Measurements from ENCODE around the gene MT1H.
"Not testable (repeated sequence)": the region's sequence is repeated elsewhere in the genome, so short reads cannot be mapped to it uniquely, and the experiment has no call there.

MT1H gene

GRCh38 chr16:56672761-56673536, 3.3 kb downstream of the MT1H start:
- peaks cover 0 to 19% (median 12%) of the 10 kb centered on the region in 5 donors for H3K4me1 ChIP-seq (ENCODE audit: control insufficient read depth in 5 of 5, insufficient read depth in 5 of 5, low read length in 5 of 5)
- no peaks in the 10 kb centered on the region for H3K36me3 ChIP-seq (ENCODE audit: control insufficient read depth in 5 of 5, insufficient read depth in 5 of 5, low read length in 5 of 5)
- no peak overlapping the region for H3K4me3 ChIP-seq (ENCODE audit: low read depth in 1 of 5, low read length in 5 of 5)
- H3K9ac ChIP-seq (ENCODE audit: low read length in 5 of 5) = no peak overlapping the region
- peaks cover 0 to 35% (median 15%) of the 10 kb centered on the region in 5 donors for H3K27me3 ChIP-seq (ENCODE audit: control insufficient read depth in 5 of 5, insufficient read depth in 4 of 5, low read length in 5 of 5)
- H3K27ac ChIP-seq (ENCODE audit: low read depth, low read length) = no peak overlapping the region
- H3K9me3 ChIP-seq (ENCODE audit: control insufficient read depth in 5 of 5, low read length in 5 of 5) = no peaks in the 10 kb centered on the region

GRCh38 chr16:56673921-56674320, 4.3 kb downstream of the MT1H start:
- H3K27ac ChIP-seq (ENCODE audit: low read depth, low read length) = no peak overlapping the region
- H3K27me3 ChIP-seq (ENCODE audit: control insufficient read depth in 5 of 5, insufficient read depth in 4 of 5, low read length in 5 of 5) = peaks cover 0 to 30% (median 6%) of the 10 kb centered on the region in 5 donors
- no peaks in the 10 kb centered on the region for H3K9me3 ChIP-seq (ENCODE audit: control insufficient read depth in 5 of 5, low read length in 5 of 5)
- peaks cover 0 to 14% (median 8%) of the 10 kb centered on the region in 5 donors for H3K4me1 ChIP-seq (ENCODE audit: control insufficient read depth in 5 of 5, insufficient read depth in 5 of 5, low read length in 5 of 5)
- no peaks in the 10 kb centered on the region for H3K36me3 ChIP-seq (ENCODE audit: control insufficient read depth in 5 of 5, insufficient read depth in 5 of 5, low read length in 5 of 5)
- no peak overlapping the region for H3K4me3 ChIP-seq (ENCODE audit: low read depth in 1 of 5, low read length in 5 of 5)
- H3K9ac ChIP-seq (ENCODE audit: low read length in 5 of 5) = no peak overlapping the region

- not testable (repeated sequence) for H3K4me1 ChIP-seq (ENCODE audit: control insufficient read depth in 5 of 5, insufficient read depth in 5 of 5, low read length in 5 of 5); H3K27ac ChIP-seq (ENCODE audit: low read depth, low read length); H3K9ac ChIP-seq (ENCODE audit: low read length in 5 of 5); H3K36me3 ChIP-seq (ENCODE audit: control insufficient read depth in 5 of 5, insufficient read depth in 5 of 5, low read length in 5 of 5); H3K4me3 ChIP-seq (ENCODE audit: low read depth in 1 of 5, low read length in 5 of 5); H3K9me3 ChIP-seq (ENCODE audit: control insufficient read depth in 5 of 5, low read length in 5 of 5)
- peaks cover 0 to 24% (median 4%) of the 10 kb centered on the region in 5 donors for H3K27me3 ChIP-seq (ENCODE audit: control insufficient read depth in 5 of 5, insufficient read depth in 4 of 5, low read length in 5 of 5)
Measured at GRCh38 chr16:56674570-56674969, 5.0 kb downstream of the MT1H start.

GRCh38 chr16:56675685-56676210, 6.1 kb downstream of the MT1H start:
- Histone ChIP-seq H3K27ac (ENCODE audit: low read depth, low read length) (no peak overlapping the region), H3K27me3 (ENCODE audit: control insufficient read depth in 5 of 5, insufficient read depth in 4 of 5, low read length in 5 of 5) (peaks cover 0 to 16% (median under 1%) of the 10 kb centered on the region in 5 donors), H3K9me3 (ENCODE audit: control insufficient read depth in 5 of 5, low read length in 5 of 5) (no peaks in the 10 kb centered on the region), H3K4me3 (ENCODE audit: low read depth in 1 of 5, low read length in 5 of 5) (no peak overlapping the region), H3K4me1 (ENCODE audit: control insufficient read depth in 5 of 5, insufficient read depth in 5 of 5, low read length in 5 of 5) (peaks cover 0 to 4% (median under 1%) of the 10 kb centered on the region in 5 donors), H3K36me3 (ENCODE audit: control insufficient read depth in 5 of 5, insufficient read depth in 5 of 5, low read length in 5 of 5) (no peaks in the 10 kb centered on the region), H3K9ac (ENCODE audit: low read length in 5 of 5) (no peak overlapping the region)

GRCh38 chr16:56677474-56677873, 7.9 kb downstream of the MT1H start:
- H3K27me3 ChIP-seq (ENCODE audit: control insufficient read depth in 5 of 5, insufficient read depth in 4 of 5, low read length in 5 of 5) = peaks cover 0 to 16% (median 0%) of the 10 kb centered on the region in 5 donors
- no peak overlapping the region for H3K27ac ChIP-seq (ENCODE audit: low read depth, low read length)
- H3K4me1 ChIP-seq (ENCODE audit: control insufficient read depth in 5 of 5, insufficient read depth in 5 of 5, low read length in 5 of 5) = peaks cover 3 to 16% (median 13%) of the 10 kb centered on the region in 5 donors
- H3K4me3 ChIP-seq (ENCODE audit: low read depth in 1 of 5, low read length in 5 of 5) = no peak overlapping the region
- H3K9me3 ChIP-seq (ENCODE audit: control insufficient read depth in 5 of 5, low read length in 5 of 5) = no peaks in the 10 kb centered on the region
- H3K9ac ChIP-seq (ENCODE audit: low read length in 5 of 5) = no peak overlapping the region
- H3K36me3 ChIP-seq (ENCODE audit: control insufficient read depth in 5 of 5, insufficient read depth in 5 of 5, low read length in 5 of 5) = no peaks in the 10 kb centered on the region

GRCh38 chr16:56679078-56679730, 9.6 kb downstream of the MT1H start:
- Histone ChIP-seq H3K9me3 (ENCODE audit: control insufficient read depth in 5 of 5, low read length in 5 of 5) (no peaks in the 10 kb centered on the region), H3K27ac (ENCODE audit: low read depth, low read length) (no peak overlapping the region), H3K4me1 (ENCODE audit: control insufficient read depth in 5 of 5, insufficient read depth in 5 of 5, low read length in 5 of 5) (peaks cover 10 to 34% (median 30%) of the 10 kb centered on the region in 5 donors), H3K4me3 (ENCODE audit: low read depth in 1 of 5, low read length in 5 of 5) (no peak overlapping the region), H3K9ac (ENCODE audit: low read length in 5 of 5) (no peak overlapping the region), H3K27me3 (ENCODE audit: control insufficient read depth in 5 of 5, insufficient read depth in 4 of 5, low read length in 5 of 5) (peaks cover 0 to 10% (median 0%) of the 10 kb centered on the region in 5 donors), H3K36me3 (ENCODE audit: control insufficient read depth in 5 of 5, insufficient read depth in 5 of 5, low read length in 5 of 5) (peaks cover 0 to 2% (median 0%) of the 10 kb centered on the region in 5 donors)

GRCh38 chr16:56679818-56680217, 10.2 kb downstream of the MT1H start:
- Histone ChIP-seq H3K9me3 (ENCODE audit: control insufficient read depth in 5 of 5, low read length in 5 of 5) (no peaks in the 10 kb centered on the region), H3K27ac (ENCODE audit: low read depth, low read length) (no peak overlapping the region), H3K27me3 (ENCODE audit: control insufficient read depth in 5 of 5, insufficient read depth in 4 of 5, low read length in 5 of 5) (peaks cover 0 to 10% (median 0%) of the 10 kb centered on the region in 5 donors), H3K36me3 (ENCODE audit: control insufficient read depth in 5 of 5, insufficient read depth in 5 of 5, low read length in 5 of 5) (peaks cover 0 to 2% (median 0%) of the 10 kb centered on the region in 5 donors), H3K4me1 (ENCODE audit: control insufficient read depth in 5 of 5, insufficient read depth in 5 of 5, low read length in 5 of 5) (peaks cover 10 to 40% (median 35%) of the 10 kb centered on the region in 5 donors), H3K4me3 (ENCODE audit: low read depth in 1 of 5, low read length in 5 of 5) (no peak overlapping the region), H3K9ac (ENCODE audit: low read length in 5 of 5) (no peak overlapping the region)

GRCh38 chr16:56681939-56682702, 12.5 kb downstream of the MT1H start, which contains the start of gene MT1X:
MT1X (plus strand) TSS chr16:56682470; CDS start chr16:56682541, 71 bp downstream.
- Histone ChIP-seq H3K9me3 (ENCODE audit: control insufficient read depth in 5 of 5, low read length in 5 of 5) (peaks cover 0 to 12% (median 6%) of the 10 kb centered on the region in 5 donors), H3K9ac (ENCODE audit: low read length in 5 of 5) (peak within 1 kb of the TSS; percentile 59 to 98 (median 83)), H3K4me1 (ENCODE audit: control insufficient read depth in 5 of 5, insufficient read depth in 5 of 5, low read length in 5 of 5) (peaks cover 12 to 52% (median 36%) of the 10 kb centered on the region in 5 donors), H3K27ac (ENCODE audit: low read depth, low read length) (peak within 1 kb of the TSS; percentile 77), H3K27me3 (ENCODE audit: control insufficient read depth in 5 of 5, insufficient read depth in 4 of 5, low read length in 5 of 5) (no peaks in the 10 kb centered on the region), H3K4me3 (ENCODE audit: low read depth in 1 of 5, low read length in 5 of 5) (peak within 1 kb of the TSS; percentile 78 to 99 (median 88)), H3K36me3 (ENCODE audit: control insufficient read depth in 5 of 5, insufficient read depth in 5 of 5, low read length in 5 of 5) (peaks cover 0 to 2% (median 0%) of the 10 kb centered on the region in 5 donors)

- H3K4me3 ChIP-seq (ENCODE audit: low read depth in 1 of 5, low read length in 5 of 5) = peak overlapping the region; percentile 78 to 99 (median 88)
- H3K27me3 ChIP-seq (ENCODE audit: control insufficient read depth in 5 of 5, insufficient read depth in 4 of 5, low read length in 5 of 5) = no peaks in the 10 kb centered on the region
- peaks cover 0 to 2% (median 0%) of the 10 kb centered on the region in 5 donors for H3K36me3 ChIP-seq (ENCODE audit: control insufficient read depth in 5 of 5, insufficient read depth in 5 of 5, low read length in 5 of 5)
- H3K9me3 ChIP-seq (ENCODE audit: control insufficient read depth in 5 of 5, low read length in 5 of 5) = peaks cover 0 to 16% (median 6%) of the 10 kb centered on the region in 5 donors
- peak overlapping the region; percentile 77 for H3K27ac ChIP-seq (ENCODE audit: low read depth, low read length)
- H3K9ac ChIP-seq (ENCODE audit: low read length in 5 of 5) = peak overlapping the region; percentile 59 to 98 (median 83)
- peaks cover 12 to 52% (median 36%) of the 10 kb centered on the region in 5 donors for H3K4me1 ChIP-seq (ENCODE audit: control insufficient read depth in 5 of 5, insufficient read depth in 5 of 5, low read length in 5 of 5)
Measured at GRCh38 chr16:56682703-56683397, 13.2 kb downstream of the MT1H start.
